ENCODE results near the gene HIVEP3. TPM values are rescaled to one million over a fixed set of nuclear protein-coding genes. Genes with fewer than 3 reads are reported as not detected.

Gene HIVEP3
- total RNA-seq, 1 donor from 2014 or later: 1.2 TPM

- Mint-ChIP-seq H3K27ac (ENCODE audit: unreplicated experiment) (no peak overlapping the region), H3K9me3 (peaks cover 9% of the 10 kb centered on the region), H3K36me3 (ENCODE audit: low read depth) (no peaks in the 10 kb centered on the region), H3K4me3 (peak overlapping the region; percentile 47), H3K4me1 (peaks cover 35% of the 10 kb centered on the region), H3K27me3 (ENCODE audit: low read depth) (peaks cover 26% of the 10 kb centered on the region)
- TF ChIP-seq CTCF (conservative IDR thresholded peaks at IDR 0.05): no peak
- DNase-seq (ENCODE audit: low read depth, low spot score): no peak
Observed at GRCh38 chr1:41920658-41921057, 1.9 kb upstream of the HIVEP3 start.

GRCh38 chr1:41919764-41920397, 1.2 kb upstream of the HIVEP3 start:
- peaks cover 8% of the 10 kb centered on the region for H3K9me3 Mint-ChIP-seq
- no peak overlapping the region for H3K27ac Mint-ChIP-seq (ENCODE audit: unreplicated experiment)
- DNase-seq (ENCODE audit: low read depth, low spot score): peak; percentile 44
- no peak for TF ChIP-seq CTCF (conservative IDR thresholded peaks at IDR 0.05)
- H3K4me1 Mint-ChIP-seq: peaks cover 35% of the 10 kb centered on the region
- H3K36me3 Mint-ChIP-seq (ENCODE audit: low read depth): no peaks in the 10 kb centered on the region
- peaks cover 30% of the 10 kb centered on the region for H3K27me3 Mint-ChIP-seq (ENCODE audit: low read depth)
- peak overlapping the region; percentile 82 for H3K4me3 Mint-ChIP-seq

- DNase-seq (ENCODE audit: low read depth, low spot score): no peak
- Mint-ChIP-seq H3K4me1 (peaks cover 35% of the 10 kb centered on the region), H3K9me3 (peaks cover 3% of the 10 kb centered on the region), H3K27me3 (ENCODE audit: low read depth) (peaks cover 32% of the 10 kb centered on the region), H3K27ac (ENCODE audit: unreplicated experiment) (no peak overlapping the region), H3K36me3 (ENCODE audit: low read depth) (no peaks in the 10 kb centered on the region), H3K4me3 (peak overlapping the region; percentile 91)
- TF ChIP-seq CTCF (conservative IDR thresholded peaks at IDR 0.05): no peak
Observed at GRCh38 chr1:41919131-41919530, 409 bp upstream of the HIVEP3 start.

GRCh38 chr1:41917835-41918449, 780 bp downstream of the HIVEP3 start:
- H3K27ac Mint-ChIP-seq (ENCODE audit: unreplicated experiment): no peak overlapping the region
- peaks cover 35% of the 10 kb centered on the region for H3K4me1 Mint-ChIP-seq
- no peaks in the 10 kb centered on the region for H3K9me3 Mint-ChIP-seq
- H3K4me3 Mint-ChIP-seq: peak overlapping the region; percentile 91
- no peaks in the 10 kb centered on the region for H3K36me3 Mint-ChIP-seq (ENCODE audit: low read depth)
- DNase-seq (ENCODE audit: low read depth, low spot score): peak; percentile 29
- H3K27me3 Mint-ChIP-seq (ENCODE audit: low read depth): peaks cover 37% of the 10 kb centered on the region
- no peak for TF ChIP-seq CTCF (conservative IDR thresholded peaks at IDR 0.05)

GRCh38 chr1:41917076-41917475, 1.6 kb downstream of the HIVEP3 start:
- peaks cover 35% of the 10 kb centered on the region for H3K4me1 Mint-ChIP-seq
- no peaks in the 10 kb centered on the region for H3K9me3 Mint-ChIP-seq
- H3K4me3 Mint-ChIP-seq: peak overlapping the region; percentile 87
- no peak for TF ChIP-seq CTCF (conservative IDR thresholded peaks at IDR 0.05)
- peaks cover 37% of the 10 kb centered on the region for H3K27me3 Mint-ChIP-seq (ENCODE audit: low read depth)
- no peaks in the 10 kb centered on the region for H3K36me3 Mint-ChIP-seq (ENCODE audit: low read depth)
- DNase-seq (ENCODE audit: low read depth, low spot score): no peak
- no peak overlapping the region for H3K27ac Mint-ChIP-seq (ENCODE audit: unreplicated experiment)

Measured in neural crest cell (in vitro differentiated cells).